H9 (cell line): ENCODE measurements around the gene ESRRB. TPM values are rescaled to one million over a fixed set of nuclear protein-coding genes. Genes with fewer than 3 reads are reported as not detected.

Source experiments
- DNase-seq: peaks from one replicate; pipeline ENCODE4 v3.0.0-alpha.2; 2017
- H2AFZ ChIP-seq: one replicate; pipeline ENCODE4 v1.6.1; 2013; ENCODE audit warnings: mild to moderate bottlenecking, low read length, control low read depth, moderate library complexity
- H2AK5ac ChIP-seq: 2 replicates; pipeline ENCODE4 v1.6.1; 2013; ENCODE audit warnings: low read length, control low read depth, mixed read lengths; ENCODE audit not compliant: insufficient read length
- H2BK120ac ChIP-seq: one replicate; pipeline ENCODE4 v1.6.1; 2013; ENCODE audit warnings: low read depth, mild to moderate bottlenecking, low read length, control low read depth, inconsistent platforms; ENCODE audit not compliant: poor library complexity, severe bottlenecking
- H2BK12ac ChIP-seq: 2 replicates; pipeline ENCODE4 v1.6.1; 2013; ENCODE audit warnings: low read length, control low read depth, mixed read lengths, low read depth; ENCODE audit not compliant: insufficient read length
- H2BK15ac ChIP-seq: 2 replicates; pipeline ENCODE4 v1.6.1; 2013; ENCODE audit warnings: low read depth, low read length, control low read depth
- H2BK20ac ChIP-seq: one replicate; pipeline ENCODE4 v1.6.1; 2013; ENCODE audit warnings: low read depth, mild to moderate bottlenecking, low read length, control low read depth, inconsistent platforms; ENCODE audit not compliant: poor library complexity, severe bottlenecking
- H2BK5ac ChIP-seq: 2 replicates; pipeline ENCODE4 v1.6.1; 2013; ENCODE audit warnings: low read length, control low read depth, mixed read lengths; ENCODE audit not compliant: insufficient read length
- H3K14ac ChIP-seq: 2 replicates; pipeline ENCODE4 v1.6.1; 2013; ENCODE audit warnings: low read length, control low read depth; ENCODE audit not compliant: insufficient read depth
- H3K18ac ChIP-seq: 2 replicates; pipeline ENCODE4 v1.6.1; 2013; ENCODE audit warnings: low read depth, mild to moderate bottlenecking, mixed read lengths, low read length, control low read depth; ENCODE audit not compliant: insufficient read length
- H3K23ac ChIP-seq: 2 replicates; pipeline ENCODE4 v1.6.1; 2013; ENCODE audit warnings: low read length, control low read depth, mixed read lengths, low read depth; ENCODE audit not compliant: insufficient read length
- H3K23me2 ChIP-seq: 2 replicates; pipeline ENCODE4 v1.6.1; 2013; ENCODE audit warnings: low read depth, mild to moderate bottlenecking, mixed read lengths, low read length, control low read depth; ENCODE audit not compliant: insufficient read length, poor library complexity, severe bottlenecking
- H3K27ac ChIP-seq: 2 replicates; pipeline ENCODE4 v1.5.1; 2013; ENCODE audit warnings: low read length, control low read depth, mixed read lengths, low read depth; ENCODE audit not compliant: insufficient read length
- H3K27me3 ChIP-seq: 2 replicates; pipeline ENCODE4 v1.6.1; 2013; ENCODE audit warnings: low read length, control low read depth, inconsistent platforms; ENCODE audit not compliant: insufficient read depth
- H3K4ac ChIP-seq: 2 replicates; pipeline ENCODE4 v1.6.1; 2013; ENCODE audit warnings: low read depth, mild to moderate bottlenecking, control low read depth, inconsistent platforms, low read length, moderate library complexity
- H3K4me1 ChIP-seq: 2 replicates; pipeline ENCODE4 v1.6.1; 2013; ENCODE audit warnings: low read length, control low read depth, inconsistent platforms; ENCODE audit not compliant: insufficient read depth
- H3K4me2 ChIP-seq: 2 replicates; pipeline ENCODE4 v1.6.1; 2013; ENCODE audit warnings: low read length, control low read depth, mixed read lengths; ENCODE audit not compliant: insufficient read length, insufficient read depth
- H3K56ac ChIP-seq: 2 replicates; pipeline ENCODE4 v1.6.1; 2013; ENCODE audit warnings: low read depth, mild to moderate bottlenecking, mixed read lengths, low read length, control low read depth; ENCODE audit not compliant: insufficient read length
- H3K79me1 ChIP-seq: 2 replicates; pipeline ENCODE4 v1.6.1; 2013; ENCODE audit warnings: low read depth, mild to moderate bottlenecking, moderate library complexity, low read length, control low read depth, inconsistent platforms; ENCODE audit not compliant: insufficient read depth, poor library complexity, severe bottlenecking
- H3K79me2 ChIP-seq: 2 replicates; pipeline ENCODE4 v1.6.1; 2013; ENCODE audit warnings: low read length, control low read depth, inconsistent platforms; ENCODE audit not compliant: insufficient read depth
- H3K9ac ChIP-seq: 2 replicates; pipeline ENCODE4 v1.6.1; 2013; ENCODE audit warnings: low read length, control low read depth, mixed read lengths; ENCODE audit not compliant: insufficient read length; ENCODE audit errors: extremely low read depth
- H3K9me3 ChIP-seq: one replicate; pipeline ENCODE4 v1.6.1; 2013; ENCODE audit warnings: low read depth, low read length, inconsistent platforms; ENCODE audit not compliant: control insufficient read depth
- H3T11ph ChIP-seq: one replicate; pipeline ENCODE4 v1.6.1; 2013; ENCODE audit warnings: mild to moderate bottlenecking, low read length, control low read depth, inconsistent platforms
- H4K20me1 ChIP-seq: one replicate; pipeline ENCODE4 v1.6.1; 2013; ENCODE audit not compliant: control insufficient read depth, insufficient read length, insufficient read depth
- H4K5ac ChIP-seq: 2 replicates; pipeline ENCODE4 v1.6.1; 2013; ENCODE audit warnings: low read depth, mild to moderate bottlenecking, mixed read lengths, low read length, control low read depth; ENCODE audit not compliant: insufficient read length
- H4K8ac ChIP-seq: replicated peaks from 2 replicates; pipeline ENCODE4 v1.6.1; 2013; ENCODE audit warnings: low read length, control low read depth, mixed read lengths, low read depth; ENCODE audit not compliant: insufficient read length
- H4K91ac ChIP-seq: 2 replicates; pipeline ENCODE4 v1.6.1; 2013; ENCODE audit warnings: low read depth, mild to moderate bottlenecking, moderate library complexity, mixed read lengths, low read length, control low read depth; ENCODE audit not compliant: insufficient read length
- H3K27ac Mint-ChIP-seq, 3 experiments: 2 replicates in 2 of 3; 3 replicates in 1 of 3; pipeline ENCODE4 v1.8.0; 2020 to 2021; ENCODE audit warnings: mixed read lengths in 3 of 3, mild to moderate bottlenecking in 1 of 3, moderate library complexity in 1 of 3
- H3K27me3 Mint-ChIP-seq: 2 replicates; pipeline ENCODE4 v1.8.0; 2021; ENCODE audit warnings: low read depth, mild to moderate bottlenecking, moderate library complexity, mixed read lengths
- H3K36me3 Mint-ChIP-seq, 3 experiments: 2 replicates in 2 of 3; 3 replicates in 1 of 3; pipeline ENCODE4 v1.8.0; 2020 to 2021; ENCODE audit warnings: low read depth in 3 of 3, mixed read lengths in 3 of 3; ENCODE audit not compliant: insufficient read depth in 1 of 3
- H3K4me1 Mint-ChIP-seq, 2 experiments: 2 replicates each; pipeline ENCODE4 v1.8.0; 2020; ENCODE audit warnings: mixed read lengths in 2 of 2
- H3K4me3 Mint-ChIP-seq, 2 experiments: 2 replicates in 1 of 2; 3 replicates in 1 of 2; pipeline ENCODE4 v1.8.0; 2020 to 2021; ENCODE audit warnings: mild to moderate bottlenecking in 2 of 2, mixed read lengths in 2 of 2, moderate library complexity in 1 of 2
- H3K9me3 Mint-ChIP-seq, 2 experiments: 2 replicates in 1 of 2; 3 replicates in 1 of 2; pipeline ENCODE4 v1.8.0; 2020; ENCODE audit warnings: mild to moderate bottlenecking in 2 of 2, mixed read lengths in 2 of 2, moderate library complexity in 1 of 2
- WGBS: extraction: QIAGEN DNeasy Blood & Tissue Kit; methylation state at CpG from one replicate; pipeline ENCODE4 v1.1.7; 2013; ENCODE audit warnings: missing lambda C conversion rate, low lambda C conversion rate, mixed read lengths; ENCODE audit not compliant: insufficient read length; ENCODE audit errors: extremely low coverage; 5-methylcytosine and 5-hydroxymethylcytosine counted together
- total RNA-seq: library from RNA; stranded (reverse); gene quantifications from 2 replicates; pipeline ENCODE4 v1.2.1, GENCODE V29; 2021
- TF ChIP-seq, protein P1 (sequence below): fragments of 200-600 bp; sonication (generic); conservative IDR thresholded peaks from 3 replicates; pipeline ENCODE4 v1.8.0; 2021; ENCODE audit warnings: antibody characterized with exemption, mild to moderate bottlenecking

ESRRB gene
- total RNA-seq, 1 experiment from 2014 or later: 0.11 TPM

- Histone ChIP-seq H3K56ac (no peak overlapping the region), H2BK20ac (no peak overlapping the region), H4K20me1 (no peaks in the 10 kb centered on the region), H3K27ac (no peak overlapping the region), H3K14ac (no peak overlapping the region; the same call in 1 of the 2 replicates), H3K18ac (no peak overlapping the region), H2AFZ (no peak overlapping the region), H3K9me3 (no peaks in the 10 kb centered on the region), H2AK5ac (no peak overlapping the region), H3K79me1 (no peaks in the 10 kb centered on the region), H3K23ac (no peak overlapping the region), H3K9ac (no peak overlapping the region), H4K8ac (no peak overlapping the region), H2BK120ac (no peak overlapping the region), H3K4me1 (no peaks in the 10 kb centered on the region), H4K91ac (no peak overlapping the region), H3T11ph (no peak overlapping the region), H2BK5ac (no peak overlapping the region), H2BK15ac (no peak overlapping the region), H3K23me2 (no peaks in the 10 kb centered on the region), H3K4ac (no peak overlapping the region), H3K79me2 (no peaks in the 10 kb centered on the region), H3K27me3 (no peaks in the 10 kb centered on the region), H2BK12ac (no peak overlapping the region), H3K4me2 (no peak overlapping the region), H4K5ac (no peak overlapping the region)
- H3K27me3 Mint-ChIP-seq: no peaks in the 10 kb centered on the region; the same call in 1 of the 2 replicates
- no peak overlapping the region; a peak in 1 of 7 replicates for H3K27ac Mint-ChIP-seq
- TF ChIP-seq, protein P1, sequence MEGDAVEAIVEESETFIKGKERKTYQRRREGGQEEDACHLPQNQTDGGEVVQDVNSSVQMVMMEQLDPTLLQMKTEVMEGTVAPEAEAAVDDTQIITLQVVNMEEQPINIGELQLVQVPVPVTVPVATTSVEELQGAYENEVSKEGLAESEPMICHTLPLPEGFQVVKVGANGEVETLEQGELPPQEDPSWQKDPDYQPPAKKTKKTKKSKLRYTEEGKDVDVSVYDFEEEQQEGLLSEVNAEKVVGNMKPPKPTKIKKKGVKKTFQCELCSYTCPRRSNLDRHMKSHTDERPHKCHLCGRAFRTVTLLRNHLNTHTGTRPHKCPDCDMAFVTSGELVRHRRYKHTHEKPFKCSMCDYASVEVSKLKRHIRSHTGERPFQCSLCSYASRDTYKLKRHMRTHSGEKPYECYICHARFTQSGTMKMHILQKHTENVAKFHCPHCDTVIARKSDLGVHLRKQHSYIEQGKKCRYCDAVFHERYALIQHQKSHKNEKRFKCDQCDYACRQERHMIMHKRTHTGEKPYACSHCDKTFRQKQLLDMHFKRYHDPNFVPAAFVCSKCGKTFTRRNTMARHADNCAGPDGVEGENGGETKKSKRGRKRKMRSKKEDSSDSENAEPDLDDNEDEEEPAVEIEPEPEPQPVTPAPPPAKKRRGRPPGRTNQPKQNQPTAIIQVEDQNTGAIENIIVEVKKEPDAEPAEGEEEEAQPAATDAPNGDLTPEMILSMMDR: no peak
- WGBS: no CpG with 5 or more reads among the region's 6 CpGs
- peaks cover 0 to 4% of the 10 kb centered on the region in 2 experiments; a peak in 1 of 4 replicates for H3K4me1 Mint-ChIP-seq
- H3K9me3 Mint-ChIP-seq: no peaks in the 10 kb centered on the region
- H3K4me3 Mint-ChIP-seq: no peak overlapping the region
- no peak for DNase-seq
- H3K36me3 Mint-ChIP-seq: no peaks in the 10 kb centered on the region; a peak in 1 of 7 replicates
These were observed 120.7 kb downstream of the ESRRB start for GRCh38 chr14:76496595-76496994.
